Choroid plexus epithelial cell (primary cell): ENCODE data around the gene PARVB.

Source experiments
- DNase-seq: peaks from one replicate; pipeline ENCODE4 v3.0.0-alpha.2; 2010; ENCODE audit warnings: low read depth
- H3K4me3 ChIP-seq: 2 replicates; pipeline ENCODE4 v1.5.1; 2011; ENCODE audit warnings: low read depth, mild to moderate bottlenecking, control low read depth, low read length, moderate library complexity
- CTCF ChIP-seq: conservative IDR thresholded peaks from 2 replicates; pipeline ENCODE4 v1.5.1; 2011; ENCODE audit warnings: low read depth, mild to moderate bottlenecking, control low read depth, inconsistent platforms, low read length, moderate library complexity

The PARVB gene

GRCh38 chr22:44195189-44195871 is 171.2 kb downstream of the PARVB start:
- no peak overlapping the region for H3K4me3 ChIP-seq
- no peak for TF ChIP-seq CTCF
- no peak for DNase-seq

- DNase-seq, result no peak
- no peak overlapping the region for H3K4me3 ChIP-seq
- no peak for TF ChIP-seq CTCF
Measured at GRCh38 chr22:44196241-44196640, 172.1 kb downstream of the PARVB start.

- no peak for DNase-seq
- TF ChIP-seq CTCF, result no peak
- no peak overlapping the region for H3K4me3 ChIP-seq
Measured at GRCh38 chr22:44196731-44197131, 172.6 kb downstream of the PARVB start.

GRCh38 chr22:44197271-44197670 is 173.2 kb downstream of the PARVB start:
- no peak for DNase-seq
- TF ChIP-seq CTCF, result no peak
- H3K4me3 ChIP-seq, result no peak overlapping the region

GRCh38 chr22:44199164-44199563 is 175.1 kb downstream of the PARVB start:
- DNase-seq, result no peak
- no peak for TF ChIP-seq CTCF
- no peak overlapping the region for H3K4me3 ChIP-seq

- no peak for TF ChIP-seq CTCF
- H3K4me3 ChIP-seq, result no peak overlapping the region
- no peak for DNase-seq
Measured at GRCh38 chr22:44199866-44200265, 175.8 kb downstream of the PARVB start.

GRCh38 chr22:44200451-44200850 is 176.3 kb downstream of the PARVB start:
- no peak for TF ChIP-seq CTCF
- no peak for DNase-seq
- H3K4me3 ChIP-seq, result no peak overlapping the region
